GM18517 (cell line): ENCODE data around the gene SMG1.
"Not testable (repeated sequence)": the region's sequence is repeated elsewhere in the genome, so short reads cannot be mapped to it uniquely, and the experiment has no call there.

Experiments
- ATAC-seq: cut with Tn5 transposase; IDR thresholded peaks from one replicate; pipeline ENCODE4 v1.9.1; 2021; ENCODE audit warnings: mild to moderate bottlenecking, moderate library complexity; ENCODE audit not compliant: unreplicated experiment

Gene SMG1

DNA sequence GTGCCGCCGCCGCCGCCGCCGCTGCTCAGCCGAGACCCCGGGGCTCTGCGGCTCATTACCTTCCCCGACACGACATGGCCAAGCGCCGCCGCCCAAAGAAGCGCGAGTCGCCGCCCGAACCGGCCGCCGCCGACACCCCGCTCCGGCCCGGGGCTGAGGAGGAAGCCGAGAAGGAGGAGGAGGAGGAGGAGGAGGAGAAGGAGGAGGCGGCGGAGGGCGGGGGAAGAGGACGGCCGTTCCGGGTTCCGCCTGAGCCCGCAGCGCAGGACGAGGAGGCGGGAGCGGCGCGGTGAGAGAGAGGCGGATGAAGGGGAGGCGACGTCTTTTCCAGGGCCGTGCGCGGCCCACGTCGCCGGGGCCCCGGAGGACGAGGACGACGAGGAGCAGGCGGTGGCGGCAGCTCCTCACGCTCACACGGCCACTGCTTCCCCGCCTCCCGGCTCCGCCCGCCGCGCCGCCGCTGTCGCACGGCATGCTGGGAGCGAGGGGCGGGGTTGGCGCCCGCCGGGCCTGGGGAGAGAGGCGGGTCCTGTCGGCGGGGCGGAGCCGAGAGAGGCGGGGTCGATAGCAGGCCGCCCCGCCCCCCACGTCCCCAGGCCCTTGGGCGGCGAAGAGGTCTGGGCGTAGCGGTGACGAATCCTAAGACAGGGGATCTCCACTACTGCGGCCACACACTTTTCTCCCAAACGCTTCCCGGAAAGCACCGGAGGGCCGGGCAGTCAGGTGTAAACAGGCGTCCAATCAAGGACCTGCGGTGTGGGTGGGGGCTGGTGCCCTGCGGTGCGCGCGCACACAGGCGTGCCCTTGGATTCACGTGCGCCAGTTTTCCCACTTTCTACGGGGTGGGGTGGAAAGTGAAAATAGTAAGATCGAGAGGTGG, at the start of gene SMG1:
TSS of gene SMG1 (minus strand) at position 423 of the 880 bp plus-strand sequence. CDS start at position 56, 367 bp downstream.
- ATAC-seq: peak; percentile 88

DNA sequence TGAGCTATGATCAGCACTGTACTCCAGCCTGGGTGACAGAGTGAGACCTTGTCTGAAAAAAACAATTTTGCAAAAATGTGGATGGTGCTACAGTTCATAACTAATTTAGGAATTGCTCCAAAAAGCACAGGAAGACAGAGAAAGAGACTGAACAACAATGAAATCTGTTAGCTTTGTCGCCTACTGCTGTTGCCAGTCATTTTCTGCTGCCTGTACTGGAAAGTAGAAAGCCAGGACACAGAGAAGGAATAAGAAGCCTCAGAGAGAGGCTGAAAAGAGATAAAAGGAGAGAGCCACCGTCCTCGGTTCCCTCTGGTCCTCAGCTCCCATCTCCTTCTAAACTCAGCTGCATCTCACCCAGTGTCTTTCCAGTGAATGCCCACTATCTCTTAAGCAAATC, 48.9 kb upstream of the SMG1 start:
- ATAC-seq: no peak

DNA sequence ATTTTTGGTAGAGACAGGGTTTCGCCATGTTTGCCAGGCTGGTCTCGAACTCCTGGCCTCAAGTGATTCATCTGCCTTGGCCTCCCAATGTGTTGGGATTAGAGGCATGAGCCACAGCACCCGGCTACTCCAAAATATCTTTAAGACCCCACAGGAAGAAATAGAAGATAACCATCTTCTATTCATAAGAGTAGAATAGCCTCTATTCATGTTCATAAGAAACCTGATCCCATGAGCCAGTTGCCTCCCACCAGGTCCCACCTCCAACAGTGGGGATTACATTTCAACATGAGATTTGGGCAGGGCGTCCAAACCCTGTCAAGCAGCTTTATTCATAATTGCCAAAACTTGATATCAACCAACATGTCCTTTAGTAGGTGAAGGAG, 43.6 kb upstream of the SMG1 start:
- ATAC-seq: no peak

DNA sequence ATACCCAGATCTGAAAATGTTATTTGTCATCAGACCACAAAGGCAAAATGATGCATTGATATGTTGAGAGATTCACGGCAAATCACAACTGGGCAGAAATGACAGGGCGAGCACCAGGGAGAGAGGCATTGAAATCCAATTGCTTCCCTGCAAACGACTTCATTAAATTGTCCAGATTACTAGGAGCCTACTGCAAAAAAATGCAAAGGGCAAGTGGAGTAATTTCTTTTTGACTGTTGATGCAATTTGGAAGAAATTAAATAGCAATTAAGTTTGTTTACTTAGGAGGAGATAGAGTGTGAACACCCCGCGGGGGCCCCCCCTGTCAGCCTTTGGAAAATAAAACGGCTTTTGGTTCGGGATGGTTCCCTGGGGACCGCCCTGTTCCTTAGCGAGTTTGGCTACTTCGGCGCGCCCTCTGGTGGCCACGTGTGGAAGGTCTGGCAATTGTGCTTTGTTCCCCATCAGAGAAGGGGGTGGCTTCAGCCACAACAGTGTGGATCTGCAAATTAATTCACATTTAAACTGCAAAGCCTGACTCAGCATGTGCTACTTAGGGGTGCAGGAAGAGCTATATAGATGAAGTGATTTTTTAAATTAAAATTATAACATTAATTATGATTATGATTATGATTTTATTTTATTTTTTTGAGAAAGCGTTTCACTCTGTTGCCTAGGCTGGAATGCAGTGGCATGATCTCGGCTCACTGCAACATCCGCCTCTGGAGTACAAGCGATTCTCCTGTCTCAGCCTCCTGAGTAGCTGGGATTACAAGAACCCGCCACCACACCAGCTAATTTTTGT, 43.0 kb upstream of the SMG1 start:
- no peak for ATAC-seq

DNA sequence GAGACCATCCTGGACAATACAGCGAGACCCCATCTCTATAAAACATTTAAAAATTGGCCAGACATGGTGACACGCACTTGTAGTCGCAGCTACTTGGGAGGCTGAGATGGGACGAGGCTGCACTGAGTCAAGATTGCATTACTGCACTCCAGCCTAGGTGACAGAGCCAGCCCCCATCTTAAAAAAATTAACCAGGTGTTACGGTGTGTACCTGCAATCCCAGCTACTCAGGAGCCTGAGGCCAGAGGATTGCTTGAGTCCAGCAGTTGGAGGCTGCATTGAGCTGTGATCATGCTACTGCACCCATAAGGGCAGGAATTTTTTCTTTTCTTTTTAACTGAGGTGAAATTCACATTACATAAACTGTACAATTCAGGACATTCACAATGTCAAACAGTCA, 40.6 kb upstream of the SMG1 start:
- ATAC-seq: no peak

DNA sequence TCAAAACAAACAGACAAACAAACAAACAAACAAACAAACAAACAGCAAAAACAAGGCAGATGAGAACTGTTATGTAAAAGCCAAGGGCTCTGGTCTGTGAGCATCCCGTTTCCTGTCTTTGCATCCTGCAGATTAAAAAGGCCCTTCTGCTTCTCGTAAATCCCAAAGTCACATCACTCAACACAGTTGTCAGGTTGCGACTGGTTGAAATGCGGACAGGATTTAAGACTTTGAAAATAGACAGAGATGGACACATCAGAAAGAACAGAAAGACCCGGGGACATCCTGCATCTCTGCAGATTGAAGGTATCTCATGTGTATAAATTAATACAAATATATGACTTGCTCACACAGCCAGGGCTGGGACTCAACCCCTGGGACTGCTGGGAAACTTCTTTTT, 39.3 kb upstream of the SMG1 start:
- no peak for ATAC-seq

DNA sequence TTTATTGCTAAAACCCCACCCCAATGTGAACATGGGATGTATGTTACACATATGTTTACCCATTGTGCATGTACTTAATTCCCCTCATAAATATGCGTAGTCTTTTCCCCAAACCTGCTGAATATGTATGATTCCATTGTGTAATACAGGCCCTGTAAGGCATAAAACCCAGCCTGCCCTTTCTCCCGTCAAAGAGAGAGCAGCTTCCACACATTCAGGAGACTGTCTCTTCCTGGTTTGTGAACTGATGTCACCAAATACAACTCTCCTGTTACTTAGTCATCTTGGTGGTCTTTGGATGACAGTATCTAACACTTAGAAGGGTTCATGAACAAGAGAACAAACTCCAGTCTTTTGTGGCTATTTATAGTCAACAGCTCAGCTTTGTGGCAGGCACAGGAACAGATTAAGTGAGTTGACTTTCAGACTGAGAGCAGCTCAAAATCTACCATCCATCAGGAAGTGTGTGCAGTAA, 32.9 kb upstream of the SMG1 start:
- ATAC-seq: no peak

DNA sequence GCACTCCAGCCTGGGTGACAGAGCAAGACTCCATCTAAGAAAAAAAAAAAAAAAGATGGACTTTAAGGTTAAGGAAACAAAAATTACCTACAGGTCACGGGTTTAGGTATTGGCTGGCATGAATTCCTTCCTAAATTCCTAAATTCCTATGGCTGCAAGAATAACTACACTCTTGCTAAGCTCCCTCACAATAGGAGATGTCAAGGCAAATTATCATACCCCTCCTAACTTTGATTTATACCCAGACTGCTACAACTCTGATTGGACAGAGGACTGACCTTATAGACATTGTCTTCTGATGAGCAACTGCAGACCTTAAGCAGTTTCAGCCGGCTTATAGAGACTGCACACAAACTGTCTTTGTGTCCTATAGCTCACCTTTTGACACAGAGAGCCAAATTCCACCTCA, 32.4 kb upstream of the SMG1 start:
- ATAC-seq: no peak

DNA sequence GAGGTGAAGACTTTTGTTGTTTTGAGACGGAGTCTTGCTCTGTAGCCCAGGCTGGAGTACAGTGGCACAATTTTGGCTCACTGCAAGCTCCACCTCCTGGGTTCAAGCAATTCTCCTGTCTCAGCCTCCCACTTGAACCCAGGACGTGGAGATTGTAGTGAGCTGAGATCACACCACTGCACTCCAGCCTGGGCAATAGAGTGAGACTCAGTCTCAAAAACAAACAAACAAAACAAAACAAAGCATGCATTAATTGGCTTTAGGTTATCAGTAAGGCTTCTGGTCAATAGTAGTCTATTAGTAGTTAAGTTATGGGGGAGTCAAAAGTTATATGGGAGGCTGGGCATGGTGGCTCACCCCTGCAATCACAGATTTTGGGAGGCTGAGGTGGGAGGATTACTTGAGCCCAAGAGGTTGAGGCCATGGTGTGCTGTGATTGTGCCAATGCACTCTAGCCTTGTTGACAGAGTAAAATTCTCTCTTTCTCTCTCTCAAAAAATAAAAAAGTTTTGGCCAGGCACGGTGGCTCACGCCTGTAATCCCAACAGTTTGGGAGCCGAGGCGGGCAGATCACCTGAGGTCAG, 30.5 kb upstream of the SMG1 start:
- not testable (repeated sequence) for ATAC-seq

DNA sequence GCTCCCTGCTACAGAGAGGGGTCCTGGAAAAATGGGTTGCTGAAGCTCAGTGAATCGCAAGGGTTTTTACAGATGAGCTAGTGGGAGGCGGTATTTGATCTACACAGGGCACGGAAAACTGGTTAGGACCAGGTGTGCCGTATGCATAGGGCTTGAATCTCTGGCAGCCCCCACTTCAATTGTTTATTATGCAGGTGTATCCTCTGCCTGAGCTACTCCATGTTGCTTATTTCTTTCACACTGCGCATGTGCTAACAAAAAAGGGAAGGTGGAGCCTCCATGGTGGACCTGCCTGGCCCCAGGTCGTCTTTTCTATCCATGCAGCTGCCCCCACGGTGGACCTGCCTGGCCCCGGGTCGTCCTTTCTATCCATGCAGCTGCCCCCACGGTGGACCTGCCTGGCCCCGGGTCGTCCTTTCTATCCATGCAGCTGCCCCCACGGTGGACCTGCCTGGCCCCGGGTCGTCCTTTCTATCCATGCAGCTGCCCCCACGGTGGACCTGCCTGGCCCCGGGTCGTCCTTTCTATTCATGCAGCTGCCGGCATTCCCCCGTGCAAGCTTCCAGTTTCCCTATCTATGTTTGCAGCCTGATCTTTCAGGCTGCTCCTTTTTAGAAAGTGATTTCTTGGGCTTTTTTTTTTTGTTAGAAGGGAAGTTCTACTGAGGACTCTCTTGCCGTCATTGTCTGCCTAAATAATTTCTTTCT, 29.8 kb upstream of the SMG1 start:
- ATAC-seq: not testable (repeated sequence)

DNA sequence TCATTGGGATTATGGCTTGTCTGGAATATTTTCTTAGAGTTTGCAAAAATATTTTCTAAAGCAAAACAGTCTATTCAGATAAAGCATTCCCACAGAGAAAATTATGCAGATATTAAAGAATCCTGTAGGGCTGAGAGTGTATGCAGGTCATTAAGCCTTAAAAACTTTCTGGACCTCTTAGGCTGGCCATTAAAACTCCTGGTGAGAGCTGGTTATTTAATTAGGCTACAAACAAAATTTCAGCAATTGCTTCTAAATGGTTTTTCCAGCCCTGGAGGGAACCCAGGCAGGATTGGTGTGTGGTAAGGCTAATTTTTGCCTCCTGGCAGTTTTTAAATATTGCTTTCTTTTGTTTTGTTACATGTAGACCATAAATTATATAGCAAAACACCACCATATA, 27.3 kb upstream of the SMG1 start:
- ATAC-seq: no peak

DNA sequence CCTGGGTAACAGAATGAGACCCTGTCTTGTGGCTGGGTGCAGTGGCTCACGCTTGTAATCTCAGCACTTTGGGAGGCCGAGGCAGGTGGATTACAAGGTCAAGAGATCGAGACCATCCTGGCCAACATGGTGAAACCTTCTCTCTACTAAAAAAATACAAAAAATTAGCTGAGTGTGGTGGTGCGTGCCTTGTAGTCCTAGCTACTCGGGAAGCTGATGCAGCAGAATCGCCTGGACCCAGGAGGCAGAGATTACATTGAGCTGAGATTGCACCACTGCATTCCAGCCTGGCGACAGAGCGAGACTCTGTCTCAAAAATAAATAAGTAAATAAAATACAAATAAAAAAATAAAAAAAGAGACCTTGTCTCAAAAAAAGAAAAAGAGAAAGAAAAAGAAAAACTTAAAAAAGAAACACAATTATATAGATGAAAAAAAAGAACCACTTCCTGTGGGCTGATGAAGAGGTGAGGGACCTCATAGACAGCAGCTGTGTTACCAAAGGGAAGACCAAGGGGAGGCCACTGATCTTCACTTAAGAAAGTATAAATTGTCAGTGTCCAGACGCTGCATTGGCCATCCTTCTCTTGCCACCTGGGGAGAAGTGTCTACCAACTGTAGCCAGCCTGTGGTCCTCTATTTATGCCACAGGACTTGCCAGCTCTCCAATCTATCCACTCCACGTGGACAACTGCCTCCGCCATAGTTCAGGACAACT, 24.4 kb upstream of the SMG1 start:
- no peak for ATAC-seq

DNA sequence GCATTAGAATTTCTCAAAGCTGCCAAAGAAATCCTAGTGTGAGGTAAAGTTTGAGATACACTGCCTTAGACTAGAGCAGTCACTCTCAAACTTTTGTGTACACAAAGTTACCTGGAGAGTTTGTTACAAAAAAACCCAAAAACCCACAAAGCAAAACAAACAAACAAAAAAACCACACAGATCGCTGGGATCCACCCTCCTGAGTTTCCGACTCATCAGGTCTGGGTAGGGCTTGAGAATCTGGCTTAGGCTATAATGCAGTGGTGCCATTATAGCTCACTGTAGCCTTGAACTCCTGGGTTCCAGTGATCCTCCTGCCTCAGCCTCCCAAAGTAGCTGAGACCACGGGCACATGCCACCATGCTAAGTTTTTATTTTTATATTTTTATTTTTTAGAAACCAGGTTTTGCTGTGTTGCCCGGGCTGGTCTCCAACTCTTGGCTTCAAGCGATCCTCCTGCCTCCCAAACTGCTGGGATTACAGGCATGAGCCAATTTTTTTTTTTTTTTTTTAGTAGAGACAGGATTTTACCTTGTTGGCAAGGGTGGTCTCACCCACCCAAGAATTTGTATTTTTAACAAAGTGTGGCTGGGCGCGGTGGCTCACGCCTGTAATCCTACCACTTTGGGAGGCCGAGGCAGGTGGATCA, 22.3 kb upstream of the SMG1 start:
- ATAC-seq: no peak

DNA sequence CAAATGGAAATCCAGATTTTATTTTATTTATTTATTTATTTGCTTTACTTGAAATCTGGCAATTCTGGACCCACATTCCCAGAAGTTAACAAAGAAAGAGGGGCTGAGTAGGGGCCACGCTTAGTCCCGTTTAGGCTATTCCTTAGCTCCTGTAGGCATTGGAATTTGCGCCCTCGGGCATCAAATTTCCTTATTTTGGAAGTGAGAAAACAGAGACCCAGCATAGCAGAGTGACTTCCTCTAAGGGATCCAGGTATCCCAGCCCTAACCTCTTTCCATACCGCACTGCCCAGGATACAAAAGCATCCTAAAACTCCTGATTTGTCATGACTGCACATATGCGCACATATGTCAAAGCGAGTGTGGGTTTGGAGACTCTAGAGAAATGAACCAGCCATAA, 19.0 kb upstream of the SMG1 start:
- no peak for ATAC-seq

DNA sequence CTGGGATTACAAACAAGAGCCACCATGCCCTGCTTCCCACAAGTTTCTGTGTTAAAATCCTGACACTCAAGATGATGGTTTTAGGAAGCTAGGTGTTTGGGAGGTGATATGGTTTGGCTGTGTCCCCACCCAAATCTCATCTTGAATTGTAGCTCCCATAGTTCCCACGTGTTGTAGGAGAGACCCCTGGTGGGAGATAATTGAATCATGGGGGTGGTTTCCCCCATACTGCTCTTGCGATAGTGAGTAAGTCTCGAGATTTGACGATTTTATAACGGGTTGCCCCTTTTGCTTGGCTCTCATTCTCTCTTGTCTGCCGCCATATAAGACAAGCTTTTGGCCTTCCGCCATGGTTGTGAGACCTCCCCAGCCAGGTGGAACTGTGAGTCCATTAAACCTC, 17.2 kb upstream of the SMG1 start:
- ATAC-seq: no peak

DNA sequence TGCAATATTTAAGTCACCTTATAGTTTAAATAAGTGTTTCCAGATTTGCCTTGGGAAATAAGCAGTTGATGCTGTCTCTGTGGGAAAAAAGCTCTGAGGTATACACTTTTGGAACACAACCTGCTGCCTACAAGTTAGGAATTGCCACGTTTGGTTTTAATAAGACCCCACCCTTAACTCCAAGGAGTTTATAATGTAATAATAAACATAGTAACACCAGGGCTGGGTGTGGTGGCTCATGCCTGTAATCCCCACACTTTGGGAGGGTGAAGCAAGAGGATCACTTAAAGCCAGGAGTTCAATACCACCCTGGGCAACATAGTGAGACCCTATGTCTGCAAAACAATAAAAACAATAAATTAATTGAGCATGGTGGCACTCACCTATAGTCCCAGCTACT, 15.9 kb upstream of the SMG1 start:
- ATAC-seq: no peak

DNA sequence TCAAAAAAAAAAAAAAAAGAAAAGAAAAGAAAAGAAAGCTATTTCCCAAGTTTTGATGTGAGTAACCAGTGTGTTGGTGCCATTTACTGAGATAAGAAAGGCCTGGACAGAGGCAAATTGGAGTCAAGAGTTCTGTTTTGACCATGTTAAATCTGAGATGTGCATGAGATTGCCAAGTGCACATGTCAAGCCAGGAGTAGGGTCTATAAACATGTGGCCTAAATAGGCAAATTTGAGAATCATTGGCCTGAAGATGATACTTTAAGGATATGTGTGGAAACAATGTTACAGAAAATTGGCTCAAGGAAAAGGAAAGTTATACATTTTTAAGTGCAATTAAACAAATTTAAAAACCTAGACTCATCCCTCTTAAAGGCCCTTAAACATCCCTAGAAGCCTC, 15.3 kb upstream of the SMG1 start:
- ATAC-seq: no peak

DNA sequence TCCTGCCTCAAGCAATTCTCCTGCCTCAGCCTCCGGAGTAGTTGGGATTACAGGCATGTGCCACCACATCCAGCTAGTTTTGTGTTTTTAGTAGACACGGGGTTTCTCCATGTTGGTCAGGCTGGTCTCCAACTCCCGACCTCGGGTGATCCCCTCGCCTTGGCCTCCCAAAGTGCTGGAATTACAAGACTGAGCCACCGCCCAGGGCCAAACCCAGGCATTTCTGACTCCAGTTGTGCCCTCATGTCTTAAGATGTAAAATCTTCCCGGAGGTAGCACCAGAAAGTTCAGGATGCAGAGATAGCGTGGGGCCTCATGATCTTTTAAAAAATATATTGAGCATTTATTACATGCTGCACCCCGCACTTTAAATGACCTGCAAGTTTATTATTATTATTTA, 12.8 kb upstream of the SMG1 start:
- no peak for ATAC-seq

DNA sequence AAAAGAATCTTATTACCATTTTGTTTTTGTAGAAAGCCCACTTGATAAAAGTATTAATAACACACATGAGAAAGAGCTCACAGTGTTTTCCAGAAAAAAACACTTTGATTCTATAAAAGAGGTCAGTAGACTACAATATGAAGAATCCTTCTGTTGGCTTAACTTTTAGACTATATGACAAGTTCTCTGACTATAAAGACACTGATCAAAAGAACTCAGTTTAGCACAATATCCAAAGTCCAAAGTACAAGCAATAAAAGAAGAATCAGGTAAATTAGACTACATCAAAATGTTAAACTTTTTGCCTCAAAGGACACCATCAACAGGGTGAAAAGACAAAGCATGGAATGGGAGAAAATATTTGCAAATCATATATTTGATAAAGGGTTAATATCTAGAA, 11.2 kb upstream of the SMG1 start:
- no peak for ATAC-seq
